ENCODE results near the gene PDE9A.

PDE9A gene

DNA sequence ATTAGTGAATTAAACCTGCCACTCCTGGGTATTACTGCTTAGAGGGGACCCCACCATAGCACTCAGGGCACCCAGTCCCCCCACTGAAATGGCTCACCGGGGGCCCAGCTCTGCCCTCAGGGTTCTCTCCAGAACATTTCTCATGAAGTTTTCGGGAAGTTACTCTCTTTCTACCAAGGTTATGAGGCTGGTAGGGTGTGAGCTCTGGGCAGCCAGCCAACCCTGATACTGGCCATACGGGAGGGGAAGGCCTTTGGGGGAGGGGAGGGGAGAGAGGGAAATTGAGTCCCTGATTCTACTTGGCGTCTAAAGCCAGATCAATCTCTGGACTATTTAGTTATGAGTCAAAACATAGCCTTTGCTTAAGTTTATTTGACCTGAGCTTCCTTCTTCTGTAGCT is 12.9 kb upstream of the PDE9A start:
- Mint-ChIP-seq H3K27ac (peak overlapping the region; percentile 27 to 90 (median 88)), H3K4me1 (peaks cover 54% of the 10 kb centered on the region), H3K36me3 (ENCODE audit: low read depth) (no peaks in the 10 kb centered on the region), H3K27me3 (ENCODE audit: low read depth) (peaks cover 27% of the 10 kb centered on the region), H3K4me3 (no peak overlapping the region), H3K9me3 (no peaks in the 10 kb centered on the region)
- TF ChIP-seq, protein P1, sequence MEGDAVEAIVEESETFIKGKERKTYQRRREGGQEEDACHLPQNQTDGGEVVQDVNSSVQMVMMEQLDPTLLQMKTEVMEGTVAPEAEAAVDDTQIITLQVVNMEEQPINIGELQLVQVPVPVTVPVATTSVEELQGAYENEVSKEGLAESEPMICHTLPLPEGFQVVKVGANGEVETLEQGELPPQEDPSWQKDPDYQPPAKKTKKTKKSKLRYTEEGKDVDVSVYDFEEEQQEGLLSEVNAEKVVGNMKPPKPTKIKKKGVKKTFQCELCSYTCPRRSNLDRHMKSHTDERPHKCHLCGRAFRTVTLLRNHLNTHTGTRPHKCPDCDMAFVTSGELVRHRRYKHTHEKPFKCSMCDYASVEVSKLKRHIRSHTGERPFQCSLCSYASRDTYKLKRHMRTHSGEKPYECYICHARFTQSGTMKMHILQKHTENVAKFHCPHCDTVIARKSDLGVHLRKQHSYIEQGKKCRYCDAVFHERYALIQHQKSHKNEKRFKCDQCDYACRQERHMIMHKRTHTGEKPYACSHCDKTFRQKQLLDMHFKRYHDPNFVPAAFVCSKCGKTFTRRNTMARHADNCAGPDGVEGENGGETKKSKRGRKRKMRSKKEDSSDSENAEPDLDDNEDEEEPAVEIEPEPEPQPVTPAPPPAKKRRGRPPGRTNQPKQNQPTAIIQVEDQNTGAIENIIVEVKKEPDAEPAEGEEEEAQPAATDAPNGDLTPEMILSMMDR (IDR thresholded peaks at IDR 0.05; ENCODE audit: unreplicated experiment in 3 of 3): no peak

DNA sequence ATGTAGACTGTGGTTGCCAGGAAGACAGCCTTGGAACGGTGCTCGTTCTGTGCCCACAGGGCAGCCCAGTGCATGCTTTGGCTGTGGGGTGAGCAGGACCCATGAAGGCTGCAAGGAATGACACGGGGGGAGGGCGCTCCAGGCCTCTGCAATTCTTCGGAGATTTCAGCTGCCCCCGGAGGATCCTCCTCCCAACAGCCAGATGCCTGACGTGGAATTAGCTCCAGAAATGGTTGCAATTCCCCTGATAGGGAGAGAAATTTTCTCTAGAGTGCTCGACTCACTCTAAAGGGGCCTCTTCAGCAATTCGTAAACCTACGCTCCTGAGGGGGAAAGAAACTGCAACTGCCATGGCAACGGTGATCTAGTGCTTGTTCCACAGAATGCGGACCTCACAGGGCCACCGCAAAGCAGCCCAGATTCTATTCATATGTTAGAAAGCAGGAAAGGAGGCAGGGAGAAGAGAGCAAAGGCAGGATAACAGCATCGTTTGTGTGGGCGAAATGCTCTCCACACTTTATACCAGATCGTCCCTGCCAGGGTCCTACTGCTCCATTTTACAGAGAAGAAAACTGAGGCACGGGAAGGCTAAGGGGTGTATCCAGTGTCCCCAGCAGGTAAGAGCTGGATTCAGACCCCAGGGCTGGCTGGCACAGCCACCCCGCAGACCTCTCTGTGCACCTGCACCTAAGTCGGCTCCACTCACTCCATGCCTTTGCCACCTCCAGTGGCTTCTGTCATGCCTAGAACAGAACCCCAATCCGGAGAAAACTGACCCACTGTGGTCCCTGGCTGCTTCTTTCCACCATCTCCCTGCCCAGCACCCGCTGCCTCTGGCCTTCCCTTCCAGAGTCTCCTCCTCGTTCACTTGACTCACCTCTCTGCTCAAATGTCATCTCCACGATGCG is 11.9 kb upstream of the PDE9A start:
- peak overlapping the region; percentile 11 to 37 (median 26) for H3K4me3 Mint-ChIP-seq
- no peaks in the 10 kb centered on the region for H3K9me3 Mint-ChIP-seq
- H3K4me1 Mint-ChIP-seq: peaks cover 54% of the 10 kb centered on the region
- H3K36me3 Mint-ChIP-seq (ENCODE audit: low read depth): no peaks in the 10 kb centered on the region
- H3K27ac Mint-ChIP-seq: peak overlapping the region; percentile 82 to 90 (median 88)
- peaks cover 30% of the 10 kb centered on the region for H3K27me3 Mint-ChIP-seq (ENCODE audit: low read depth)
- TF ChIP-seq, protein P1 (IDR thresholded peaks at IDR 0.05; ENCODE audit: unreplicated experiment in 3 of 3): no peak

DNA sequence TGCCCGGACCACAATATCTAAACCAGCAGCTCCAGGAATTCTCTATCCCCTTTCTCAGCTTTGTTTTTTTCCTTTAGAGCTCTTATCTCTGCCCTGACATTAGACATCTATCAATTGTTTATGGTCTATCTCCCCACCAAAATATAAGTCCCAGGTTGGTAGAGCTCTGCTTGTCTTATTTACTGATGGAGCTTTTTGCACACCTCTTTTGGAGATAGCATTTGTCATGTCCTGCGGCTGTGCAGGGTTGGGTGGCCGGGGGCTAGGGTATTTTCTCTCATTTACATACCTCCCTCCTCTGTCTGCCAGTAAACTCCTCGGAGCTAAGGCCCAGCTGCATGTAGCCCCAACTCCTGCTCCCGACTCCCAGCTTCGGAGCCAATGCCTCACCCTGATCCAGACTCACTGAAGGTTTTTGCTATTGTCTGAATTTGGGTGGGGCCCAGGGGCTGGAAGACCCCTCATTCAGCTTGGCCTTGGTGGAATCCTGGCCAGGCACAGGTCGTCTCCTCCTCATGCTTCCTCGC is 11.1 kb upstream of the PDE9A start:
- Mint-ChIP-seq H3K4me3 (peak overlapping the region; percentile 11 to 37 (median 26)), H3K27me3 (ENCODE audit: low read depth) (peaks cover 27% of the 10 kb centered on the region), H3K9me3 (no peaks in the 10 kb centered on the region), H3K36me3 (ENCODE audit: low read depth) (no peaks in the 10 kb centered on the region), H3K27ac (peak overlapping the region; percentile 82 to 90 (median 88)), H3K4me1 (peaks cover 51% of the 10 kb centered on the region)
- TF ChIP-seq, protein P1 (IDR thresholded peaks at IDR 0.05; ENCODE audit: unreplicated experiment in 3 of 3): no peak

DNA sequence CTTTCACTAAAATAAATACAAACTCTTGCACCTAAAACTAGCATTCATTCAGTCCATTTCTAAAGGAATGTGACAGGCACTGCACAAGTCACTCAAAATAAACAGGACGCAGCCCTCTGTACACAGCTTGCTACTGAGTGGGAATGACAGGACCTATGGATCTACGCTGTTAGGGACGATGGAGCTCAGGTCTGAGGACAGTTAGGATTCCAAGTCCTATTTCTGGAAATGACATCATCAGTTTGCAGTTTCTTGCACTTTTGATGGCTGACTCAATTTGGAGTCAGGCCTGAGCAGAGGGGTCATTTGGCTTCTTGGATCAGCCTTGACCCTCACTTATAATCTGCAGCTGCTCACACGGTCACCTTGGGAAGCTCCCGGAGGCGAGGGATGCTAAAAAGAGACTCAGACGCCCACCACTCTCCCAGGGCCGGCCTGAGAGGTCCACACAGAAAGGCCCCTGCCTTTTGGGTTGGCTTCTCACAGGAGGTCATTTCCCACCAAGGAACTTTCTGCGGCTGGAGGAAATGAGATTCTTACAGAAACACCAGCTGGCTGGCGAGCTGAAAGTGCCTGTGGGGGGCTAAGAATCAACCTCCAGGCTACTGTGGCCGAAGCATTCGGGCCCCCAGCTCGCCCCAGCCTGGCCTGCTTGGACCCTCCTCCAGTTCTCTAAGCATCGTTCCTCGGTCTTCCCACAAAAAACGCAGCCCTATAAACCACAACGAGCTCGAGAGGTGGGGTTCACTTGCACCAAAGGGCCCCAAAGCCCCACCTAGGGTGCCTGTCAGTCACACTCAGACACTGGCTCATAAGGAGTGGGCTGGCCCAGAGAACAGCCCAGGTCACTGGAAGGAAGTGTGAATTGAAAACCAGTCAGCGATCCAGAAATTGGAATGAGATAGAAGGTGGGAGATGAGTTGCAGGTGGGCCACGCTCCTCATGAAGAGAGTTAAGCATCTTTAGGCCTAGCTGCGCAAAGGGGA is 8.9 kb upstream of the PDE9A start:
- Mint-ChIP-seq H3K4me3 (peak overlapping the region in 1 of 3 experiments; percentile 37), H3K27ac (peak overlapping the region; percentile 51 to 89 (median 81)), H3K4me1 (peaks cover 44% of the 10 kb centered on the region), H3K9me3 (no peaks in the 10 kb centered on the region), H3K27me3 (ENCODE audit: low read depth) (peaks cover 24% of the 10 kb centered on the region), H3K36me3 (ENCODE audit: low read depth) (no peaks in the 10 kb centered on the region)
- TF ChIP-seq, protein P1 (IDR thresholded peaks at IDR 0.05; ENCODE audit: unreplicated experiment in 3 of 3): no peak

DNA sequence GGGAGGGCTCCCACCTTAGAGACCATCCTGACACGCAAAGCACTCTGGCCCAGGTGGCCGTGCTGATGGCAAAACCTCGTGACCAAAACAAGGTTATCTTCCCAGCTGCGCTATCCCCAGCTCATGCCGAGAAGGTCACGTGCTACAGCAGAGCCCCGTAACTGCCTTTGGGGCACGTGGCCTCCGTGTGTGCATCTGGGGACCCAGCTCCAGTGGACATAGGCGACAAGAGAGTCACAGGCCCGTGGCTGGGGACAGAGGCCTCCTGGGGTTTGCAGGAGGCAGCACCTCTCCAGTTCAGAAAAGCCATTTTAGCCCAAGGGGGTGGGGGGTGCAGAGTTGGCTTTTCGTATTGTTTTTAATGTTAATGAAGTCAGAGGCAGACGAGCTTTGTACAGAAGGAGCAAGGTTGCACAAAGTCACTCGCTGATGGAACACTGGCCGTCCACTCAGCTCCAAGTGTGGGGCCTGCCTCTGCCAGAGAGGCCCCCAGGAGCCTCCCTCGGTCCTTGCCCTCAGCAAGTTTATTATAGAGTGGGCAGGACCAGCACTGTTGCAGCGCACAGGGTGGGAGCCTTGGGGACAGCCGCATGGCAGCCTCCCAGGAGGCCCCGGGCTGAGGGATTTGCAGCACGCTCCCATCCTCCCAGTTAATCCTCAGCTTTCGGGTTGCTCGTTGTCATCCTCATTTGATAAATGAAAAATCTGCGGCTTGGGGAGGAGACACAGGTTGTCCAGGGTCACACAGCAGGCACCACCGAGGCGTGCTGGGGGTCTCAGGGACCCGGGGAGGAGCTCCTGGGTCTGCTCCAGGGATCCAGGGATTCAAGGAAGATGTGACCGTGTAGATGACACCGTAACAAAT is 8.0 kb upstream of the PDE9A start:
- Mint-ChIP-seq H3K27ac (peak overlapping the region in 1 of 3 experiments; percentile 73), H3K9me3 (no peaks in the 10 kb centered on the region), H3K4me3 (no peak overlapping the region), H3K36me3 (ENCODE audit: low read depth) (no peaks in the 10 kb centered on the region), H3K4me1 (peaks cover 38% of the 10 kb centered on the region), H3K27me3 (ENCODE audit: low read depth) (peaks cover 24% of the 10 kb centered on the region)
- TF ChIP-seq, protein P1 (IDR thresholded peaks at IDR 0.05; ENCODE audit: unreplicated experiment in 3 of 3): no peak

All from nephron (organoid).